IMR-90 (cell line): ENCODE results near the gene DNAJC22.

Experiments used
- CEBPB ChIP-seq: IDR thresholded peaks from 2 replicates; pipeline ENCODE4 v1.6.1; 2012; ENCODE audit warnings: low read depth, low read length, improper control_type of control experiment
- CHD1 ChIP-seq: IDR thresholded peaks from 2 replicates; pipeline ENCODE4 v1.6.1; 2012; ENCODE audit warnings: low read depth, low read length, improper control_type of control experiment
- MAZ ChIP-seq: IDR thresholded peaks from 2 replicates; pipeline ENCODE4 v1.6.1; 2012; ENCODE audit warnings: low read depth, mild to moderate bottlenecking, low read length, improper control_type of control experiment, moderate library complexity, borderline replicate concordance
- POLR2A ChIP-seq: IDR thresholded peaks from 2 replicates; pipeline ENCODE4 v1.6.1; 2012; ENCODE audit warnings: mild to moderate bottlenecking, low read depth, low read length
- RAD21 ChIP-seq: IDR thresholded peaks from 2 replicates; pipeline ENCODE4 v1.6.1; 2012; ENCODE audit warnings: low read length, improper control_type of control experiment
- RCOR1 ChIP-seq: IDR thresholded peaks from 2 replicates; pipeline ENCODE4 v1.6.1; 2012; ENCODE audit warnings: mild to moderate bottlenecking, low read length, improper control_type of control experiment; ENCODE audit not compliant: insufficient replicate concordance
- RFX5 ChIP-seq: IDR thresholded peaks from 2 replicates; pipeline ENCODE4 v1.8.0; 2012; ENCODE audit warnings: low read depth, mild to moderate bottlenecking, low read length, moderate library complexity
- TF ChIP-seq, protein P1 (sequence below): conservative IDR thresholded peaks from 2 replicates; pipeline ENCODE4 v1.5.1; 2012; ENCODE audit warnings: mild to moderate bottlenecking, low read depth, low read length, improper control_type of control experiment
- TF ChIP-seq, protein P2 (sequence below): fragments of 150-350 bp; IDR thresholded peaks from 2 replicates; pipeline ENCODE4 v1.6.1; 2017; ENCODE audit warnings: mild to moderate bottlenecking, antibody characterized with exemption, low read length, low read depth

DNA sequence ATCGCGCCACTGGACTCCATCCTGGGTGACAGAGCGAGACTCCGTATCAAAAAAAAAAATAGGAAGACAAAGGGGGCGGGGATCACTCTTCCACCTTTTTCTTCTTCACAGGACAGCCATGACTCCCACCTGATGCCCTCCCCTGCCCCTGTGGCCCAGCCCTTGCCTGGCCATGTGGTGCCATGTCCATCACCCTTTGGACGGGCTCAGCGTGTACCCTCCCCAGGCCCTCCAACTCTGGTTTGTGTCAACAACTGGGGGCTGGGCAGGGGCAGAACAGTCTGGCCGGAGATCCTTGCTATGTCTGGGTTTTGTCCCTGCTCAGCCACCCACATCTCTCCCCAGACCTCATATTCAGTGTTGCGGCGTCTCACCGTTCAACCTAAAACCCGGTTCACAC lies 17.9 kb upstream of the DNAJC22 start:
- TF ChIP-seq CEBPB (no peak), MAZ (no peak), RFX5 (no peak), POLR2A (no peak), RAD21 (no peak), CHD1 (no peak), RCOR1 (no peak)
- TF ChIP-seq, protein P1, sequence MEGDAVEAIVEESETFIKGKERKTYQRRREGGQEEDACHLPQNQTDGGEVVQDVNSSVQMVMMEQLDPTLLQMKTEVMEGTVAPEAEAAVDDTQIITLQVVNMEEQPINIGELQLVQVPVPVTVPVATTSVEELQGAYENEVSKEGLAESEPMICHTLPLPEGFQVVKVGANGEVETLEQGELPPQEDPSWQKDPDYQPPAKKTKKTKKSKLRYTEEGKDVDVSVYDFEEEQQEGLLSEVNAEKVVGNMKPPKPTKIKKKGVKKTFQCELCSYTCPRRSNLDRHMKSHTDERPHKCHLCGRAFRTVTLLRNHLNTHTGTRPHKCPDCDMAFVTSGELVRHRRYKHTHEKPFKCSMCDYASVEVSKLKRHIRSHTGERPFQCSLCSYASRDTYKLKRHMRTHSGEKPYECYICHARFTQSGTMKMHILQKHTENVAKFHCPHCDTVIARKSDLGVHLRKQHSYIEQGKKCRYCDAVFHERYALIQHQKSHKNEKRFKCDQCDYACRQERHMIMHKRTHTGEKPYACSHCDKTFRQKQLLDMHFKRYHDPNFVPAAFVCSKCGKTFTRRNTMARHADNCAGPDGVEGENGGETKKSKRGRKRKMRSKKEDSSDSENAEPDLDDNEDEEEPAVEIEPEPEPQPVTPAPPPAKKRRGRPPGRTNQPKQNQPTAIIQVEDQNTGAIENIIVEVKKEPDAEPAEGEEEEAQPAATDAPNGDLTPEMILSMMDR = no peak
- TF ChIP-seq, protein P2, sequence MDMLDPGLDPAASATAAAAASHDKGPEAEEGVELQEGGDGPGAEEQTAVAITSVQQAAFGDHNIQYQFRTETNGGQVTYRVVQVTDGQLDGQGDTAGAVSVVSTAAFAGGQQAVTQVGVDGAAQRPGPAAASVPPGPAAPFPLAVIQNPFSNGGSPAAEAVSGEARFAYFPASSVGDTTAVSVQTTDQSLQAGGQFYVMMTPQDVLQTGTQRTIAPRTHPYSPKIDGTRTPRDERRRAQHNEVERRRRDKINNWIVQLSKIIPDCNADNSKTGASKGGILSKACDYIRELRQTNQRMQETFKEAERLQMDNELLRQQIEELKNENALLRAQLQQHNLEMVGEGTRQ = no peak
